Kidney (tissue), 14 donors: Measurements from ENCODE around the gene RTP1. TPM values are rescaled to one million over a fixed set of nuclear protein-coding genes. Genes with fewer than 3 reads are reported as not detected.
"Not testable (repeated sequence)": the region's sequence is repeated elsewhere in the genome, so short reads cannot be mapped to it uniquely, and the experiment has no call there.

Experiments
- DNase-seq, 5 donors: peaks; one replicate each; pipeline ENCODE4 v3.0.0-alpha.2; 2013 to 2020
- FAIRE-seq: peaks from 2 replicates; lab custom pipeline; 2012; peaks lifted over from hg19 to GRCh38; lab: Jason Lieb, UNC
- H3K27ac ChIP-seq, 2 donors: one replicate each; pipeline ENCODE4 v1.7.0; 2013; ENCODE audit warnings: low read depth in 2 of 2, low read length in 2 of 2, inconsistent platforms in 1 of 2
- H3K27me3 ChIP-seq: one replicate; pipeline ENCODE4 v1.7.1; 2013; ENCODE audit warnings: low read length, inconsistent platforms; ENCODE audit not compliant: control insufficient read depth, insufficient read depth
- H3K36me3 ChIP-seq, 3 donors: one replicate each; pipeline versions ENCODE4 v1.7.0 to v1.7.1; 2013; ENCODE audit warnings: low read length in 3 of 3, control low read depth in 1 of 3, inconsistent platforms in 1 of 3; ENCODE audit not compliant: insufficient read depth in 3 of 3, control insufficient read depth in 2 of 3
- H3K4me1 ChIP-seq, 3 donors: one replicate each; pipeline versions ENCODE4 v1.7.0 to v1.7.1; 2013; ENCODE audit warnings: low read length in 3 of 3, inconsistent platforms in 1 of 3, low read depth in 1 of 3; ENCODE audit not compliant: control insufficient read depth in 2 of 3, insufficient read depth in 2 of 3
- H3K4me3 ChIP-seq, 3 donors: one replicate each; pipeline versions ENCODE4 v1.7.0 to v1.8.1; 2013; ENCODE audit warnings: low read length in 3 of 3, control low read depth in 1 of 3, inconsistent platforms in 1 of 3
- H3K9ac ChIP-seq, 3 donors: one replicate each; pipeline versions ENCODE4 v1.7.0 to v1.7.1; 2013; ENCODE audit warnings: low read length in 3 of 3, control low read depth in 1 of 3, inconsistent platforms in 1 of 3
- H3K9me3 ChIP-seq, 3 donors: one replicate each; pipeline versions ENCODE4 v1.7.0 to v1.7.1; 2013; ENCODE audit warnings: low read length in 3 of 3, control low read depth in 1 of 3, inconsistent platforms in 1 of 3; ENCODE audit not compliant: control insufficient read depth in 2 of 3, insufficient read depth in 1 of 3
- CTCF ChIP-seq: IDR thresholded peaks from 3 replicates; pipeline ENCODE4 v1.5.1; 2012; ENCODE audit warnings: mild to moderate bottlenecking, moderate library complexity, borderline replicate concordance; ENCODE audit not compliant: insufficient read depth; ENCODE audit errors: extremely low read depth
- intact Hi-C: fragments of 100-400 bp; cut with DNase I; formaldehyde crosslinking; loops from one replicate; pipeline ENCODE4 v1.11.1; 2022
- polyA plus RNA-seq: library from polyadenylated mRNA; stranded (reverse); fragments of 350-450 nt; fragmentation: Illumina TruSeq; extraction: RNeasy Lipid Tissue Mini Kit (QIAGEN cat#74804); gene quantifications from one replicate; pipeline ENCODE4 v1.2.3, GENCODE V29; 2014; ENCODE audit warnings: low read depth, low replicate concordance; ENCODE audit not compliant: insufficient read depth
- total RNA-seq: library from RNA; stranded (reverse); fragmentation: NEBNext Ultra II Directional; extraction: Animal tissue kit (Norgen Biotek cat#: 25700); gene quantifications from one replicate; pipeline ENCODE4 v1.2.1, GENCODE V29; 2021
- donor health status: control.
- donor health status: control.
- donor health status: control.
- donor health status: control.
- donor health status: control.
- donor health status: DM: yes; HTN: yes; CAD: no.
- donor health status: Normal renal cell carcinoma (clear cell type).

Gene RTP1
- total and polyA plus RNA-seq, 2 donors from 2014 or later: not detected

- Histone ChIP-seq H3K4me3 (no peak overlapping the region), H3K27me3 (no peaks in the 10 kb centered on the region), H3K4me1 (peaks cover 0 to 6% (median 0%) of the 10 kb centered on the region in 3 donors), H3K9ac (no peak overlapping the region), H3K27ac (no peak overlapping the region), H3K36me3 (no peaks in the 10 kb centered on the region), H3K9me3 (no peaks in the 10 kb centered on the region)
- TF ChIP-seq CTCF: no peak
- DNase-seq (no peak), FAIRE-seq (no peak)
- intact Hi-C loops: loop anchor here (10.0 kb wide), 1 partner anchor 322 kb away; the partner anchor contains the start of gene ADIPOQ
Measured at GRCh38 chr3:187166750-187167149, 30.5 kb upstream of the RTP1 start.

GRCh38 chr3:187167777-187168176 is 29.5 kb upstream of the RTP1 start:
- no peak overlapping the region for H3K4me3 ChIP-seq
- DNase-seq: no peak
- peaks cover 0 to 6% (median 0%) of the 10 kb centered on the region in 3 donors for H3K4me1 ChIP-seq
- no peaks in the 10 kb centered on the region for H3K9me3 ChIP-seq
- H3K27ac ChIP-seq: no peak overlapping the region
- H3K27me3 ChIP-seq: no peaks in the 10 kb centered on the region
- no peak overlapping the region for H3K9ac ChIP-seq
- no peak for FAIRE-seq
- no peak for TF ChIP-seq CTCF
- H3K36me3 ChIP-seq: no peaks in the 10 kb centered on the region
- intact Hi-C loops: loop anchor here (10.0 kb wide), 1 partner anchor 323 kb away; the partner anchor contains the start of gene ADIPOQ

GRCh38 chr3:187169231-187169960 is 27.9 kb upstream of the RTP1 start:
- H3K9ac ChIP-seq: no peak overlapping the region
- intact Hi-C loops: loop anchor here (10.0 kb wide), 1 partner anchor 325 kb away; the partner anchor contains the start of gene ADIPOQ
- H3K27me3 ChIP-seq: no peaks in the 10 kb centered on the region
- TF ChIP-seq CTCF: no peak
- no peaks in the 10 kb centered on the region for H3K9me3 ChIP-seq
- no peak overlapping the region for H3K4me3 ChIP-seq
- H3K36me3 ChIP-seq: no peaks in the 10 kb centered on the region
- peaks cover 0 to 6% (median 0%) of the 10 kb centered on the region in 3 donors for H3K4me1 ChIP-seq
- H3K27ac ChIP-seq: no peak overlapping the region
- no peak for FAIRE-seq
- no peak for DNase-seq

- FAIRE-seq, H3K4me1 ChIP-seq, H3K4me3 ChIP-seq, intact Hi-C loops, H3K9ac ChIP-seq, H3K27me3 ChIP-seq, DNase-seq, H3K36me3 ChIP-seq, H3K27ac ChIP-seq, H3K9me3 ChIP-seq: not testable (repeated sequence)
Measured at GRCh38 chr3:187170911-187171310, 26.4 kb upstream of the RTP1 start.
